Heart left ventricle (tissue), 13 donors: Measurements from ENCODE around the gene CSTF2T.

ENCODE experiments used
- CTCF ChIP-seq, 12 donors: fragments of 200-600 bp; sonication (generic) in 4 of 12; IDR thresholded peaks; one replicate each; pipeline versions ENCODE4 v1.5.0 to v1.8.0; 2018 to 2022; ENCODE audit warnings: antibody characterized with exemption in 12 of 12, mild to moderate bottlenecking in 5 of 12
- POLR2A ChIP-seq, 2 donors: fragments of 450-650 bp; IDR thresholded peaks; one replicate each; pipeline ENCODE4 v1.6.1; 2017; ENCODE audit warnings: antibody characterized with exemption in 2 of 2, mild to moderate bottlenecking in 2 of 2, moderate library complexity in 2 of 2
- donor health status: ischemic (EF 13 %, LVEDD 7.1; RV severe dilation, severe dysfunction).
- donor health status: DM: no; HTN: yes; CAD: no.
- donor health status: DM: no; HTN: no; CAD: no.
- donor health status: ischemic (EF 25% LVEDD 6.9; RV normal size, moderate dysfunction).
- donor health status: ischemic (EF 25% LVEDD 5.7; RV mildly dilated, moderate dysfunction).
- donor health status: ischemic (EF 35%, LVEDD 5.7; RV mildly dilated, moderate dysfunction).
- donor health status: nonischemic (EF 11% LVEDD 7.7; RV severe dilation, severe dysfunction).
- donor health status: DM: yes; HTN: yes; CAD: no.
- donor health status: PGD.
- donor health status: ischemic (EF 29% LVEDD 5.4; RV normal size, mild dysfunction).
- donor health status: nonischemic (EF 23%, LVEDD 6.1; RV moderate dilation, normal function).

- no peak for TF ChIP-seq CTCF (IDR thresholded peaks at IDR 0.05)
- TF ChIP-seq POLR2A (IDR thresholded peaks at IDR 0.05): no peak
Measured at GRCh38 chr10:51729822-51730555, 30.6 kb upstream of the CSTF2T start.
